Measurements from ENCODE around the gene RAD23B. TPM values are rescaled to one million over a fixed set of nuclear protein-coding genes. Genes with fewer than 3 reads are reported as not detected.
A peak's percentile ranks its signal among the peaks of the same experiment; 100 is the strongest.

RAD23B gene
- total RNA-seq, 4 donors from 2014 or later, result 64.4 to 110 (median 88.1) TPM

- Histone ChIP-seq H3K27ac (replicated peaks in 1 of 4) (no peak overlapping the region), H3K4me1 (peaks cover 14 to 33% (median 20%) of the 10 kb centered on the region in 4 donors), H3K36me3 (no peaks in the 10 kb centered on the region), H3K27me3 (no peaks in the 10 kb centered on the region), H3K9me3 (no peaks in the 10 kb centered on the region), H3K4me3 (no peak overlapping the region)
- intact Hi-C loops (cut with DNase I), result no loop called here
- WGBS, result 80% methylated on average over 4 of the region's 4 CpGs
- TF ChIP-seq CTCF (IDR thresholded peaks at IDR 0.05) (no peak), POLR2AphosphoS5 (IDR thresholded peaks at IDR 0.05) (no peak), EP300 (IDR thresholded peaks at IDR 0.05) (no peak), POLR2A (IDR thresholded peaks at IDR 0.05; ENCODE audit: low read depth) (no peak)
- no peak for DNase-seq (ENCODE audit: extremely low spot score)
Observed at GRCh38 chr9:107273634-107274033, 9.4 kb upstream of the RAD23B start.

- Histone ChIP-seq H3K9me3 (no peaks in the 10 kb centered on the region), H3K4me3 (no peak overlapping the region), H3K27me3 (no peaks in the 10 kb centered on the region), H3K27ac (replicated peaks in 1 of 4) (no peak overlapping the region), H3K36me3 (no peaks in the 10 kb centered on the region), H3K4me1 (peaks cover 14 to 33% (median 20%) of the 10 kb centered on the region in 4 donors)
- intact Hi-C loops (cut with DNase I), result no loop called here
- DNase-seq (ENCODE audit: extremely low spot score), result no peak
- 71% methylated on average over 1 of the region's 1 CpG for WGBS
- no peak for TF ChIP-seq CTCF (IDR thresholded peaks at IDR 0.05)
Observed at GRCh38 chr9:107274096-107274495, 9.0 kb upstream of the RAD23B start.

GRCh38 chr9:107274953-107275422 lies 8.1 kb upstream of the RAD23B start:
- peak overlapping the region in 2 of 4 donors; percentile 20 to 27 for H3K27ac ChIP-seq (replicated peaks in 1 of 4)
- H3K27me3 ChIP-seq, result no peaks in the 10 kb centered on the region
- H3K36me3 ChIP-seq, result no peaks in the 10 kb centered on the region
- 35% methylated on average over 4 of the region's 4 CpGs for WGBS
- TF ChIP-seq EP300 (IDR thresholded peaks at IDR 0.05) (no peak), POLR2AphosphoS5 (IDR thresholded peaks at IDR 0.05) (peak; percentile 11 to 68), POLR2A (IDR thresholded peaks at IDR 0.05; ENCODE audit: low read depth) (no peak)
- intact Hi-C loops (cut with DNase I), result no loop called here
- H3K9me3 ChIP-seq, result no peaks in the 10 kb centered on the region
- peaks cover 14 to 33% (median 20%) of the 10 kb centered on the region in 4 donors for H3K4me1 ChIP-seq
- no peak overlapping the region for H3K4me3 ChIP-seq
- no peak for DNase-seq (ENCODE audit: extremely low spot score)

GRCh38 chr9:107275530-107275929 lies 7.5 kb upstream of the RAD23B start:
- peak overlapping the region in 2 of 4 donors; percentile 20 to 27 for H3K27ac ChIP-seq (replicated peaks in 1 of 4)
- WGBS, result 89% methylated on average over 2 of the region's 2 CpGs

More at GRCh38 chr9:107275530-107275929, 7.5 kb upstream of the RAD23B start:
- Histone ChIP-seq H3K9me3 (no peaks in the 10 kb centered on the region), H3K4me3 (no peak overlapping the region), H3K36me3 (no peaks in the 10 kb centered on the region), H3K27me3 (no peaks in the 10 kb centered on the region), H3K4me1 (peaks cover 14 to 33% (median 20%) of the 10 kb centered on the region in 4 donors)
- TF ChIP-seq EP300 (IDR thresholded peaks at IDR 0.05) (no peak), POLR2AphosphoS5 (IDR thresholded peaks at IDR 0.05) (no peak), POLR2A (IDR thresholded peaks at IDR 0.05; ENCODE audit: low read depth) (no peak), CTCF (IDR thresholded peaks at IDR 0.05) (no peak)
- DNase-seq (ENCODE audit: extremely low spot score), result no peak
- intact Hi-C loops (cut with DNase I), result no loop called here
